COLO829 (cell line): ENCODE measurements around the gene CROCC.

ENCODE experiments used
- DNase-seq: peaks from one replicate; pipeline ENCODE4 v3.0.0; 2012; ENCODE audit warnings: low spot score

The CROCC gene

GRCh38 chr1:16969057-16969611 lies 47.4 kb downstream of the CROCC start:
- no peak for DNase-seq

GRCh38 chr1:16969651-16970050 lies 47.9 kb downstream of the CROCC start:
- no peak for DNase-seq

GRCh38 chr1:16970132-16970910 lies 48.6 kb downstream of the CROCC start:
- no peak for DNase-seq

- DNase-seq: no peak
Measured at GRCh38 chr1:16971341-16972188, 49.8 kb downstream of the CROCC start.

- no peak for DNase-seq
Measured at GRCh38 chr1:16972189-16972895, 50.6 kb downstream of the CROCC start.

GRCh38 chr1:16973215-16973614 lies 51.5 kb downstream of the CROCC start:
- DNase-seq: no peak

- DNase-seq: no peak
Measured at GRCh38 chr1:16975211-16975610, 53.5 kb downstream of the CROCC start.

GRCh38 chr1:16975838-16976237 lies 54.1 kb downstream of the CROCC start:
- DNase-seq: no peak

- DNase-seq: no peak
Measured at GRCh38 chr1:16976966-16977365, 55.2 kb downstream of the CROCC start.

GRCh38 chr1:16977377-16977776 lies 55.6 kb downstream of the CROCC start:
- no peak for DNase-seq

- DNase-seq: no peak
Measured at GRCh38 chr1:16978139-16978538, 56.4 kb downstream of the CROCC start.

- DNase-seq: no peak
Measured at GRCh38 chr1:16978567-16979474, 57.1 kb downstream of the CROCC start.

- no peak for DNase-seq
Measured at GRCh38 chr1:16979475-16980327, 58.0 kb downstream of the CROCC start.

GRCh38 chr1:16980473-16981268 lies 58.9 kb downstream of the CROCC start, which contains the start of gene MFAP2:
TSS of gene MFAP2 (minus strand) at chr1:16980620. CDS start at chr1:16978273, 2,347 bp downstream.
- DNase-seq: no peak

- DNase-seq: peak; percentile 54
Measured at GRCh38 chr1:16981269-16981849, 59.6 kb downstream of the CROCC start.

- DNase-seq: no peak
Measured at GRCh38 chr1:16982902-16983301, 61.2 kb downstream of the CROCC start.

- DNase-seq: no peak
Measured at GRCh38 chr1:16983649-16984048, 61.9 kb downstream of the CROCC start.

GRCh38 chr1:16984717-16985116 lies 63.0 kb downstream of the CROCC start:
- no peak for DNase-seq

- no peak for DNase-seq
Measured at GRCh38 chr1:16986113-16986512, 64.4 kb downstream of the CROCC start.
